GM12873 (cell line): ENCODE results near the gene AGFG2.

Source experiments
- CTCF ChIP-seq: IDR thresholded peaks from 2 replicates; pipeline ENCODE4 v1.5.1; 2012; ENCODE audit warnings: low read depth, mild to moderate bottlenecking, moderate library complexity, low read length, control low read depth; ENCODE audit not compliant: insufficient read depth; ENCODE audit errors: missing control alignments

Gene AGFG2

GRCh38 chr7:100546926-100547800 is 8.2 kb downstream of the AGFG2 start:
- no peak for TF ChIP-seq CTCF

- no peak for TF ChIP-seq CTCF
Observed at GRCh38 chr7:100547872-100548271, 8.9 kb downstream of the AGFG2 start.

GRCh38 chr7:100552532-100552931 is 13.5 kb downstream of the AGFG2 start:
- no peak for TF ChIP-seq CTCF

- no peak for TF ChIP-seq CTCF
Observed at GRCh38 chr7:100553032-100553431, 14.0 kb downstream of the AGFG2 start.

- TF ChIP-seq CTCF: no peak
Observed at GRCh38 chr7:100555701-100556100, 16.7 kb downstream of the AGFG2 start.

- TF ChIP-seq CTCF: no peak
Observed at GRCh38 chr7:100556541-100556940, 17.5 kb downstream of the AGFG2 start.

GRCh38 chr7:100559127-100559526 is 20.1 kb downstream of the AGFG2 start:
- TF ChIP-seq CTCF: no peak
